HepG2 (cell line): Measurements from ENCODE around the gene DUOXA2. TPM values are rescaled to one million over a fixed set of nuclear protein-coding genes. Genes with fewer than 3 reads are reported as not detected.

ENCODE experiments used
- ATAC-seq: fragments of 200-7000 bp; cut with Tn5 transposase; 3 replicates; pipeline ENCODE4 v1.9.1; 2020; ENCODE audit warnings: mild to moderate bottlenecking, moderate library complexity
- BruUV-seq: library from RNA; stranded (reverse); fragments of 400-500 nt; replicated peaks from 2 replicates; lab custom pipeline; 2021; lab: Mats Ljungman, UMichigan
- CTCF ChIA-PET: fragments of 300-600 bp; formaldehyde crosslinking; extraction: SDS; loops from one replicate; lab custom pipeline; 2021; ENCODE audit warnings: low total read pairs, inconsistent platforms, low intra/inter-chr PET ratio; lab: Yijun Ruan, JAX
- POLR2A ChIA-PET: fragments of 350-600 bp; sonication (Branson Sonifier 250); formaldehyde crosslinking; loops from one replicate; lab custom pipeline; 2020; ENCODE audit warnings: antibody characterized with exemption, inconsistent platforms; lab: Yijun Ruan, JAX
- DNase-seq: peaks from one replicate; pipeline ENCODE4 v3.0.0-alpha.2; 2015; ENCODE audit warnings: low spot score
- FAIRE-seq: peaks from 3 replicates; lab custom pipeline; 2011; peaks lifted over from hg19 to GRCh38; lab: Jason Lieb, UNC
- H2AFZ ChIP-seq: one replicate; pipeline ENCODE4 v1.6.1; 2011; ENCODE audit warnings: low read length, inconsistent platforms
- H3K27ac ChIP-seq: fragments of 300-600 bp; 3 replicates; pipeline ENCODE4 v1.8.0; 2011; ENCODE audit warnings: mixed run types, mild to moderate bottlenecking, mixed read lengths, low read length, inconsistent platforms; ENCODE audit not compliant: insufficient read depth; ENCODE audit errors: extremely low read length
- H3K27me3 ChIP-seq, 2 experiments: fragments of 200-600 bp in 1 of 2; 2 replicates in 1 of 2; 3 replicates in 1 of 2; pipeline versions ENCODE4 v1.6.0 to v1.8.0; 2011; ENCODE audit warnings: low read length in 2 of 2, mild to moderate bottlenecking in 2 of 2, moderate library complexity in 2 of 2, inconsistent platforms in 1 of 2; ENCODE audit not compliant: insufficient read depth in 2 of 2, control insufficient read depth in 1 of 2
- H3K36me3 ChIP-seq, 2 experiments: fragments of 200-600 bp in 1 of 2; replicated peaks in 1 of 2; 2 replicates in 1 of 2; 3 replicates in 1 of 2; pipeline versions ENCODE4 v1.5.1 to v1.8.0; 2011; ENCODE audit warnings: low read length in 2 of 2, inconsistent platforms in 1 of 2; ENCODE audit not compliant: insufficient read depth in 2 of 2, control insufficient read depth in 1 of 2
- H3K4me1 ChIP-seq: 2 replicates; pipeline ENCODE4 v1.5.1; 2012; ENCODE audit warnings: low read length, inconsistent platforms; ENCODE audit not compliant: insufficient read depth
- H3K4me2 ChIP-seq: 2 replicates; pipeline ENCODE4 v1.6.0; 2011; ENCODE audit warnings: low read depth, low read length, inconsistent platforms
- H3K4me3 ChIP-seq, 3 experiments: fragments of 200-600 bp in 1 of 3; sonication (generic), shearing (Covaris generic) in 1 of 3; replicated peaks in 1 of 3; 2 replicates each; pipeline ENCODE4 v1.5.1; 2011 to 2016; ENCODE audit warnings: low read length in 3 of 3, inconsistent platforms in 2 of 3, low read depth in 2 of 3, mild to moderate bottlenecking in 2 of 3, control low read depth in 1 of 3, mixed read lengths in 1 of 3; ENCODE audit not compliant: insufficient read depth in 1 of 3
- H3K79me2 ChIP-seq: one replicate; pipeline ENCODE4 v1.6.1; 2011; ENCODE audit warnings: low read length, inconsistent platforms; ENCODE audit not compliant: insufficient read depth
- H3K9ac ChIP-seq: 2 replicates; pipeline ENCODE4 v1.6.0; 2011; ENCODE audit warnings: mild to moderate bottlenecking, low read depth, low read length, inconsistent platforms; ENCODE audit not compliant: insufficient read depth
- H3K9me3 ChIP-seq: 2 replicates; pipeline ENCODE4 v1.5.1; 2012; ENCODE audit warnings: mild to moderate bottlenecking, low read length
- H4K20me1 ChIP-seq: 2 replicates; pipeline ENCODE4 v1.6.0; 2011; ENCODE audit warnings: inconsistent platforms, mild to moderate bottlenecking, low read length, moderate library complexity; ENCODE audit not compliant: insufficient read depth
- ELF3 ChIP-seq: IDR thresholded peaks from 2 replicates; pipeline ENCODE4 v1.6.1; 2016; ENCODE audit warnings: missing genetic modification reagents, missing compliant biosample characterization
- FOXM1 ChIP-seq: sonication (generic); formaldehyde crosslinking; IDR thresholded peaks from 2 replicates; pipeline ENCODE4 v1.5.0; 2020; ENCODE audit warnings: missing genetic modification reagents
- MATR3 ChIP-seq: sonication (generic); formaldehyde crosslinking; IDR thresholded peaks from 2 replicates; pipeline ENCODE4 v1.4.0; 2020; ENCODE audit warnings: missing genetic modification reagents
- NR2F2 ChIP-seq: IDR thresholded peaks from 2 replicates; pipeline ENCODE4 v1.6.1; 2012; ENCODE audit warnings: low read depth, inconsistent platforms, borderline replicate concordance
- PAWR ChIP-seq: sonication (generic); formaldehyde crosslinking; IDR thresholded peaks from 2 replicates; pipeline ENCODE4 v1.4.0; 2020; ENCODE audit warnings: missing genetic modification reagents, mild to moderate bottlenecking, borderline replicate concordance
- SOX13 ChIP-seq, 3 experiments: fragments of 450-650 bp in 1 of 3; sonication (generic) in 1 of 3; formaldehyde crosslinking in 1 of 3; IDR thresholded peaks in 2 of 3; conservative IDR thresholded peaks in 1 of 3; 2 replicates each; pipeline versions ENCODE4 v1.5.0 to v1.6.1; 2016 to 2020; ENCODE audit warnings: antibody characterized with exemption in 1 of 3, mild to moderate bottlenecking in 1 of 3, missing compliant biosample characterization in 1 of 3, missing genetic modification reagents in 1 of 3, moderate library complexity in 1 of 3
- ZNF367 ChIP-seq: sonication (generic); formaldehyde crosslinking; IDR thresholded peaks from 2 replicates; pipeline ENCODE4 v1.4.0; 2020; ENCODE audit warnings: missing genetic modification reagents, borderline replicate concordance
- ZNF557 ChIP-seq: sonication (generic); formaldehyde crosslinking; IDR thresholded peaks from 2 replicates; pipeline ENCODE4 v1.4.0; 2020; ENCODE audit warnings: missing genetic modification reagents
- ZNF567 ChIP-seq: sonication (generic); formaldehyde crosslinking; IDR thresholded peaks from 2 replicates; pipeline ENCODE4 v1.8.1; 2023; ENCODE audit warnings: mild to moderate bottlenecking, missing genetic modification reagents, borderline replicate concordance
- ZNF577 ChIP-seq: sonication (generic); formaldehyde crosslinking; IDR thresholded peaks from 2 replicates; pipeline ENCODE4 v1.4.0; 2020; ENCODE audit warnings: mild to moderate bottlenecking, low read depth, missing genetic modification reagents, borderline replicate concordance
- ZNF761 ChIP-seq: sonication (generic); formaldehyde crosslinking; conservative IDR thresholded peaks from 2 replicates; pipeline ENCODE4 v1.4.0; 2020; ENCODE audit warnings: mild to moderate bottlenecking, missing genetic modification reagents
- whole genome bisulfite sequencing: methylation state at CpG from one replicate; pipeline ENCODE4 v1.1.6; 2017; ENCODE audit warnings: low lambda C conversion rate; 5-methylcytosine and 5-hydroxymethylcytosine counted together
- in situ Hi-C: cut with HindIII; loops from 2 replicates; pipeline ENCODE4 v1.10.0; 2017; ENCODE audit warnings: low pct_unique_long_range_greater_than_20kb; ENCODE audit not compliant: extremely low pct_ligation_motif_present
- intact Hi-C: fragments of 100-400 bp; cut with micrococcal nuclease; formaldehyde crosslinking; loops from one replicate; pipeline ENCODE4 v1.10.0; 2022; ENCODE audit not compliant: unreplicated experiment
- polyA plus RNA-seq, 8 experiments: library from polyadenylated mRNA; depleted of rRNA in 3 of 8; stranded (reverse) in 7 of 8; unstranded in 1 of 8; fragments of >200 nt; fragmentation: Illumina TruSeq in 4 of 8; extraction: Trizol in 4 of 8; gene quantifications; 2 replicates each; pipeline versions ENCODE4 v1.2.1 to v1.2.3, GENCODE V29; 2011 to 2016; ENCODE audit warnings: low read depth in 4 of 8, missing spikeins in 1 of 8, mixed read lengths in 1 of 8; ENCODE audit not compliant: insufficient read depth in 1 of 8
- total RNA-seq, 5 experiments: library from RNA; depleted of rRNA; stranded (reverse); fragments of >200 nt; fragmentation: Illumina TruSeq; extraction: Trizol; gene quantifications; 2 replicates each; pipeline ENCODE4 v1.2.3, GENCODE V29; 2016; ENCODE audit warnings: low read depth in 1 of 5
- TF ChIP-seq, protein P1 (sequence below): IDR thresholded peaks from 2 replicates; pipeline ENCODE4 v1.6.1; 2016
- TF ChIP-seq, protein P2 (sequence below): IDR thresholded peaks from 2 replicates; pipeline ENCODE4 v1.6.1; 2012; ENCODE audit warnings: low read length, improper control_type of control experiment
- TF ChIP-seq, protein P3 (sequence below): sonication (generic); formaldehyde crosslinking; IDR thresholded peaks from 2 replicates; pipeline ENCODE4 v1.9.0; 2021; ENCODE audit warnings: missing genetic modification reagents, borderline replicate concordance

The DUOXA2 gene
- total and polyA plus RNA-seq, 2 of the 13 experiments (the other 11 are each of a cell fraction or from before 2014, with no cell fraction given) = 0.32 TPM; not detected in 1

DNA sequence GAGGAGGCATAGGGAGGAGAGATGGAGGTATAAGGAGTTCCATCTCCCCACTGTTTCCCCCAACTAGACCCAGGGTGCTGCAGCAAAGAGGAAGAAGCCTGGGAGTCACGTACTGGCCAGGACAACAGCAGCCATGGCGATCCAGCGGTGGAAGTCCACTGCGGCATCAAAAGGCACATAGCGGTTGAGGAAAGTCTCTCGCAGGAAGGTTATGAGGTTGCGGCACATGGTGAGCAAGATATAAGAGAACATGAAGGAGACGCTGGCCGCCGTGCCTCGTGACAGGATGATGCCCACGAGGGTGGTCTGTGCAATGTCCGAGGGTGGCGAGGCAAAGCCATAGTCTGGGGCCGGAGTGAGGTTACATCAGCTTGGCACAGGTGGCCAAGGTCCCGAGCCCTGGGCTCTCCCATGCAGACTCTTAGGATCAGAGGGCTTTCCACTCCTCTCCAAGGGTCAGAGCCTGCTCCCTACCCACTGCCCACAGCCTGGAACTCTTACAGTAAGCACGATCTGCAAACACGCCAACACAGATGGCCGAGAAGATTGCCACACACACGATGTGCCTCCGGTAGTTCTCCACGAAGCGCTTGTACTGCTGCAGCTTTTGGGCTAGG, 14.5 kb upstream of the DUOXA2 start (continued):
- no peak for TF ChIP-seq PAWR (CRISPR knock-in tag)

DNA sequence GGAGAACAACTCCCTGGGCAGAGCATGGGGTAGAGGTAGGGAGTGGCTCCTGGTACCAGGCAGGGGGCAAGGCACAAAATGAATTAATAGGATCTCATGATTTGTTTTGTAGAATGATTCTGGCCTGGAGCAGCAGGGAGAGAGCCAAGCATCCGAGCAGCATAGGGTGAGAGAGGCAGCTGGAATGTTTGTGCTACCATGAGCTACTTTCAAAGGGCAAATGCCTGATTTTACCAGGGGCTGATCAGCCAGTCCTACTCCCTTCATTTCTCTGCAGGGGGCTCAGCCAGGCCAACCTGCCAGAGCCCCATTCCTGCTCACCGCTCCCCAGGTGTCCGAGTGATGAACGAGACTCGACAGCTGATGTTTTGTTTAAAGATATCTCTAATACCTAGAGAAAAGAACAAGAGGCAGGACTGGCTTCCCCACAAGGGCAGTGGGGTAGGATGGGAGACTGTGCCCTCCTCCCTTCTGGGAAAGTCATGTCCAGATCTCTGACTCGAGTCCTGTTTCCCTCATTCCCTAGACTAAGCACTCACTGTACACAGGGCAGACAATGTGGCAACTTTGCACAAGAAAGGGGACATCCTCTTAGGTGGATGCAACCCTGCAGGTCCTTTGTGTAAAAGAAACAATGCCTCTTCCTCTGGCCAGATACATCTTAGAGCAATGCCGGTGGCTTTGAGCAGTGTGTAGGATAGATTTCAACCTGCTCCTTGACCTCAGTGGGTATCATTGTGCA, 13.1 kb upstream of the DUOXA2 start:
- ChIA-PET CTCF (no interaction called here), POLR2A (interaction anchor here (1.3 kb wide), 1 partner anchor 17 kb away, joined by 3 read pairs; no protein-coding TSS in a partner anchor)
- Histone ChIP-seq H3K4me1 (no peaks in the 10 kb centered on the region), H4K20me1 (no peaks in the 10 kb centered on the region), H3K9ac (no peak overlapping the region), H3K27ac (no peak overlapping the region), H3K36me3 (no peaks in the 10 kb centered on the region), H3K9me3 (no peaks in the 10 kb centered on the region), H2AFZ (no peak overlapping the region), H3K4me3 (no peak overlapping the region), H3K79me2 (no peaks in the 10 kb centered on the region), H3K27me3 (peaks cover 8 to 40% of the 10 kb centered on the region in 2 experiments), H3K4me2 (no peak overlapping the region)
- no TSS peak for BruUV-seq
- WGBS = 31% methylated on average over 7 of the region's 7 CpGs
- in situ Hi-C loops = no loop called here
- intact Hi-C loops = no loop called here
- no peak for DNase-seq
- ATAC-seq = no peak
- FAIRE-seq = no peak
- TF ChIP-seq, protein P1, sequence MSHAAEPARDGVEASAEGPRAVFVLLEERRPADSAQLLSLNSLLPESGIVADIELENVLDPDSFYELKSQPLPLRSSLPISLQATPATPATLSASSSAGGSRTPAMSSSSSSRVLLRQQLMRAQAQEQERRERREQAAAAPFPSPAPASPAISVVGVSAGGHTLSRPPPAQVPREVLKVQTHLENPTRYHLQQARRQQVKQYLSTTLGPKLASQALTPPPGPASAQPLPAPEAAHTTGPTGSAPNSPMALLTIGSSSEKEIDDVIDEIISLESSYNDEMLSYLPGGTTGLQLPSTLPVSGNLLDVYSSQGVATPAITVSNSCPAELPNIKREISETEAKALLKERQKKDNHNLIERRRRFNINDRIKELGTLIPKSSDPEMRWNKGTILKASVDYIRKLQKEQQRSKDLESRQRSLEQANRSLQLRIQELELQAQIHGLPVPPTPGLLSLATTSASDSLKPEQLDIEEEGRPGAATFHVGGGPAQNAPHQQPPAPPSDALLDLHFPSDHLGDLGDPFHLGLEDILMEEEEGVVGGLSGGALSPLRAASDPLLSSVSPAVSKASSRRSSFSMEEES = no peak
- TF ChIP-seq ZNF367 (CRISPR knock-in tag) (no peak), NR2F2 (no peak), SOX13 (IDR thresholded peaks at IDR 0.05) (no peak), SOX13 (CRISPR knock-in tag; conservative IDR thresholded peaks at IDR 0.05 in 1 of 2, IDR thresholded peaks at IDR 0.05 in 1 of 2) (no peak), ZNF761 (CRISPR knock-in tag) (no peak), ELF3 (CRISPR knock-in tag) (no peak), ZNF557 (no peak), MATR3 (CRISPR knock-in tag) (no peak), FOXM1 (CRISPR knock-in tag) (no peak), ZNF567 (no peak), ZNF577 (no peak)
- TF ChIP-seq, protein P2, sequence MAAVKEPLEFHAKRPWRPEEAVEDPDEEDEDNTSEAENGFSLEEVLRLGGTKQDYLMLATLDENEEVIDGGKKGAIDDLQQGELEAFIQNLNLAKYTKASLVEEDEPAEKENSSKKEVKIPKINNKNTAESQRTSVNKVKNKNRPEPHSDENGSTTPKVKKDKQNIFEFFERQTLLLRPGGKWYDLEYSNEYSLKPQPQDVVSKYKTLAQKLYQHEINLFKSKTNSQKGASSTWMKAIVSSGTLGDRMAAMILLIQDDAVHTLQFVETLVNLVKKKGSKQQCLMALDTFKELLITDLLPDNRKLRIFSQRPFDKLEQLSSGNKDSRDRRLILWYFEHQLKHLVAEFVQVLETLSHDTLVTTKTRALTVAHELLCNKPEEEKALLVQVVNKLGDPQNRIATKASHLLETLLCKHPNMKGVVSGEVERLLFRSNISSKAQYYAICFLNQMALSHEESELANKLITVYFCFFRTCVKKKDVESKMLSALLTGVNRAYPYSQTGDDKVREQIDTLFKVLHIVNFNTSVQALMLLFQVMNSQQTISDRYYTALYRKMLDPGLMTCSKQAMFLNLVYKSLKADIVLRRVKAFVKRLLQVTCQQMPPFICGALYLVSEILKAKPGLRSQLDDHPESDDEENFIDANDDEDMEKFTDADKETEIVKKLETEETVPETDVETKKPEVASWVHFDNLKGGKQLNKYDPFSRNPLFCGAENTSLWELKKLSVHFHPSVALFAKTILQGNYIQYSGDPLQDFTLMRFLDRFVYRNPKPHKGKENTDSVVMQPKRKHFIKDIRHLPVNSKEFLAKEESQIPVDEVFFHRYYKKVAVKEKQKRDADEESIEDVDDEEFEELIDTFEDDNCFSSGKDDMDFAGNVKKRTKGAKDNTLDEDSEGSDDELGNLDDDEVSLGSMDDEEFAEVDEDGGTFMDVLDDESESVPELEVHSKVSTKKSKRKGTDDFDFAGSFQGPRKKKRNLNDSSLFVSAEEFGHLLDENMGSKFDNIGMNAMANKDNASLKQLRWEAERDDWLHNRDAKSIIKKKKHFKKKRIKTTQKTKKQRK = no peak
- TF ChIP-seq, protein P3, sequence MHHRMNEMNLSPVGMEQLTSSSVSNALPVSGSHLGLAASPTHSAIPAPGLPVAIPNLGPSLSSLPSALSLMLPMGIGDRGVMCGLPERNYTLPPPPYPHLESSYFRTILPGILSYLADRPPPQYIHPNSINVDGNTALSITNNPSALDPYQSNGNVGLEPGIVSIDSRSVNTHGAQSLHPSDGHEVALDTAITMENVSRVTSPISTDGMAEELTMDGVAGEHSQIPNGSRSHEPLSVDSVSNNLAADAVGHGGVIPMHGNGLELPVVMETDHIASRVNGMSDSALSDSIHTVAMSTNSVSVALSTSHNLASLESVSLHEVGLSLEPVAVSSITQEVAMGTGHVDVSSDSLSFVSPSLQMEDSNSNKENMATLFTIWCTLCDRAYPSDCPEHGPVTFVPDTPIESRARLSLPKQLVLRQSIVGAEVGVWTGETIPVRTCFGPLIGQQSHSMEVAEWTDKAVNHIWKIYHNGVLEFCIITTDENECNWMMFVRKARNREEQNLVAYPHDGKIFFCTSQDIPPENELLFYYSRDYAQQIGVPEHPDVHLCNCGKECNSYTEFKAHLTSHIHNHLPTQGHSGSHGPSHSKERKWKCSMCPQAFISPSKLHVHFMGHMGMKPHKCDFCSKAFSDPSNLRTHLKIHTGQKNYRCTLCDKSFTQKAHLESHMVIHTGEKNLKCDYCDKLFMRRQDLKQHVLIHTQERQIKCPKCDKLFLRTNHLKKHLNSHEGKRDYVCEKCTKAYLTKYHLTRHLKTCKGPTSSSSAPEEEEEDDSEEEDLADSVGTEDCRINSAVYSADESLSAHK (CRISPR knock-in tag) = no peak
